PC-9 (cell line): ENCODE data around the gene CDAN1.

Experiments used
- CTCF ChIP-seq: fragments of 200-600 bp; sonication (generic); conservative IDR thresholded peaks from 2 replicates; pipeline ENCODE4 v1.6.1; 2017; ENCODE audit warnings: mixed run types, antibody characterized with exemption, mild to moderate bottlenecking, moderate library complexity
- EZH2 ChIP-seq: fragments of 200-600 bp; sonication (generic); IDR thresholded peaks from 2 replicates; pipeline ENCODE4 v1.8.0; 2017; ENCODE audit warnings: antibody characterized with exemption, low read depth

- no peak for TF ChIP-seq EZH2
- TF ChIP-seq CTCF, result no peak
Observed at GRCh38 chr15:42728972-42729371, 8.0 kb downstream of the CDAN1 start.
